IMR-90 (cell line): Measurements from ENCODE around the gene PIP4K2A. TPM values are rescaled to one million over a fixed set of nuclear protein-coding genes. Genes with fewer than 3 reads are reported as not detected.

ENCODE experiments used
- ATAC-seq: fragments of 200-7000 bp; cut with Tn5 transposase; 2 replicates; pipeline ENCODE4 v1.9.1; 2020; ENCODE audit warnings: low read depth, mild to moderate bottlenecking, moderate library complexity
- BruUV-seq: library from RNA; stranded (reverse); fragments of 400-500 nt; replicated peaks from 2 replicates; lab custom pipeline; 2021; lab: Mats Ljungman, UMichigan
- CTCF ChIA-PET: fragments of 300-600 bp; formaldehyde crosslinking; extraction: SDS; loops from one replicate; lab custom pipeline; 2021; ENCODE audit warnings: antibody characterized with exemption; lab: Yijun Ruan, JAX
- POLR2A ChIA-PET: fragments of 300-600 bp; sonication (Branson Sonifier 250); formaldehyde crosslinking; loops from one replicate; lab custom pipeline; 2022; ENCODE audit warnings: antibody characterized with exemption; ENCODE audit not compliant: unreplicated experiment; lab: Charles Lee
- DNase-seq: peaks from one replicate; pipeline ENCODE4 v3.0.0; 2013
- H2AFZ ChIP-seq: replicated peaks from 2 replicates; pipeline ENCODE3; 2013; ENCODE audit warnings: low read length, mild to moderate bottlenecking; ENCODE audit not compliant: poor library complexity
- H2AK5ac ChIP-seq: 2 replicates; pipeline ENCODE4 v1.6.1; 2013; ENCODE audit warnings: low read depth, low read length, inconsistent platforms
- H2AK9ac ChIP-seq: replicated peaks from 2 replicates; pipeline ENCODE3; 2013; ENCODE audit warnings: mild to moderate bottlenecking, low read depth, low read length, moderate library complexity; ENCODE audit not compliant: poor library complexity
- H2BK120ac ChIP-seq: 2 replicates; pipeline ENCODE4 v1.6.1; 2013; ENCODE audit warnings: low read depth, low read length, inconsistent platforms
- H2BK15ac ChIP-seq: 3 replicates; pipeline ENCODE4 v1.6.1; 2013; ENCODE audit warnings: low read depth, low read length, inconsistent platforms
- H2BK20ac ChIP-seq: 2 replicates; pipeline ENCODE4 v1.6.1; 2013; ENCODE audit warnings: low read depth, mild to moderate bottlenecking, inconsistent platforms, low read length, moderate library complexity
- H2BK5ac ChIP-seq: 2 replicates; pipeline ENCODE4 v1.6.1; 2013; ENCODE audit warnings: mild to moderate bottlenecking, low read depth, low read length, inconsistent platforms; ENCODE audit not compliant: poor library complexity, severe bottlenecking
- H3K14ac ChIP-seq: replicated peaks from 2 replicates; pipeline ENCODE4 v1.6.1; 2013; ENCODE audit warnings: low read depth, low read length, inconsistent platforms
- H3K18ac ChIP-seq: 2 replicates; pipeline ENCODE4 v1.6.1; 2013; ENCODE audit warnings: low read depth, low read length, control low read depth
- H3K23ac ChIP-seq: 2 replicates; pipeline ENCODE4 v1.6.1; 2013; ENCODE audit warnings: low read depth, low read length, inconsistent platforms
- H3K27ac ChIP-seq: 2 replicates; pipeline ENCODE4 v1.5.1; 2013; ENCODE audit warnings: mild to moderate bottlenecking, control low read depth, low read length; ENCODE audit not compliant: insufficient read depth
- H3K27me3 ChIP-seq: 2 replicates; pipeline ENCODE4 v1.6.1; 2013; ENCODE audit warnings: low read length; ENCODE audit not compliant: control insufficient read depth, insufficient read depth
- H3K36me3 ChIP-seq: 2 replicates; pipeline ENCODE4 v1.6.1; 2013; ENCODE audit warnings: low read length, mixed read lengths; ENCODE audit not compliant: control insufficient read depth, insufficient read depth
- H3K4ac ChIP-seq: 2 replicates; pipeline ENCODE4 v1.6.1; 2013; ENCODE audit warnings: low read depth, low read length, inconsistent platforms
- H3K4me1 ChIP-seq: 2 replicates; pipeline ENCODE4 v1.6.1; 2013; ENCODE audit warnings: low read length, mixed read lengths; ENCODE audit not compliant: control insufficient read depth, insufficient read depth
- H3K4me2 ChIP-seq: 2 replicates; pipeline ENCODE4 v1.6.1; 2013; ENCODE audit warnings: low read depth, mild to moderate bottlenecking, control low read depth, low read length, moderate library complexity
- H3K4me3 ChIP-seq: 2 replicates; pipeline ENCODE4 v1.5.1; 2013; ENCODE audit warnings: low read depth, mild to moderate bottlenecking, control low read depth, low read length, moderate library complexity; ENCODE audit not compliant: insufficient read depth
- H3K56ac ChIP-seq: 2 replicates; pipeline ENCODE4 v1.6.1; 2013; ENCODE audit warnings: low read length, inconsistent platforms; ENCODE audit not compliant: insufficient read depth; ENCODE audit errors: extremely low read depth
- H3K79me1 ChIP-seq, 2 experiments: 2 replicates each; pipeline ENCODE4 v1.6.1; 2013; ENCODE audit warnings: low read length in 2 of 2, inconsistent platforms in 1 of 2, low read depth in 1 of 2
- H3K9ac ChIP-seq: 2 replicates; pipeline ENCODE4 v1.6.1; 2013; ENCODE audit warnings: low read depth, low read length, control low read depth
- H3K9me1 ChIP-seq: 2 replicates; pipeline ENCODE4 v1.6.1; 2013; ENCODE audit warnings: low read length, inconsistent platforms; ENCODE audit not compliant: insufficient read depth
- H3K9me3 ChIP-seq: 2 replicates; pipeline ENCODE4 v1.6.1; 2013; ENCODE audit warnings: low read length; ENCODE audit not compliant: control insufficient read depth, insufficient read depth
- H4K20me1 ChIP-seq: 2 replicates; pipeline ENCODE4 v1.6.1; 2013; ENCODE audit warnings: low read length, inconsistent platforms; ENCODE audit not compliant: insufficient read depth
- H4K5ac ChIP-seq: 2 replicates; pipeline ENCODE4 v1.6.1; 2013; ENCODE audit warnings: mild to moderate bottlenecking, low read depth, low read length, control low read depth
- H4K8ac ChIP-seq, 2 experiments: 2 replicates each; pipeline ENCODE4 v1.6.1; 2013; ENCODE audit warnings: low read depth in 2 of 2, low read length in 2 of 2, control low read depth in 1 of 2, inconsistent platforms in 1 of 2
- H4K91ac ChIP-seq: 2 replicates; pipeline ENCODE4 v1.6.1; 2013; ENCODE audit warnings: low read depth, low read length, inconsistent platforms; ENCODE audit not compliant: insufficient read depth
- BHLHE40 ChIP-seq: fragments of 150-350 bp; IDR thresholded peaks from 2 replicates; pipeline ENCODE4 v1.6.1; 2016; ENCODE audit warnings: mild to moderate bottlenecking, low read depth, low read length
- CEBPB ChIP-seq: IDR thresholded peaks from 2 replicates; pipeline ENCODE4 v1.6.1; 2012; ENCODE audit warnings: low read depth, low read length, improper control_type of control experiment
- CHD1 ChIP-seq: IDR thresholded peaks from 2 replicates; pipeline ENCODE4 v1.6.1; 2012; ENCODE audit warnings: low read depth, low read length, improper control_type of control experiment
- FOS ChIP-seq: fragments of 150-350 bp; IDR thresholded peaks from 2 replicates; pipeline ENCODE4 v1.6.1; 2016; ENCODE audit warnings: low read depth, low read length
- MAFK ChIP-seq: IDR thresholded peaks from 2 replicates; pipeline ENCODE4 v1.6.1; 2012; ENCODE audit warnings: low read depth, low read length, improper control_type of control experiment
- MAZ ChIP-seq: IDR thresholded peaks from 2 replicates; pipeline ENCODE4 v1.6.1; 2012; ENCODE audit warnings: low read depth, mild to moderate bottlenecking, low read length, improper control_type of control experiment, moderate library complexity, borderline replicate concordance
- MXI1 ChIP-seq: IDR thresholded peaks from 2 replicates; pipeline ENCODE4 v1.6.1; 2012; ENCODE audit warnings: low read depth, mild to moderate bottlenecking, low read length, moderate library complexity, borderline replicate concordance
- NFE2L2 ChIP-seq: fragments of 150-350 bp; IDR thresholded peaks from 2 replicates; pipeline ENCODE4 v1.6.1; 2016; ENCODE audit warnings: low read depth, mild to moderate bottlenecking, low read length
- POLR2A ChIP-seq: IDR thresholded peaks from 2 replicates; pipeline ENCODE4 v1.6.1; 2012; ENCODE audit warnings: mild to moderate bottlenecking, low read depth, low read length
- RAD21 ChIP-seq: IDR thresholded peaks from 2 replicates; pipeline ENCODE4 v1.6.1; 2012; ENCODE audit warnings: low read length, improper control_type of control experiment
- RCOR1 ChIP-seq: IDR thresholded peaks from 2 replicates; pipeline ENCODE4 v1.6.1; 2012; ENCODE audit warnings: mild to moderate bottlenecking, low read length, improper control_type of control experiment; ENCODE audit not compliant: insufficient replicate concordance
- RFX5 ChIP-seq: IDR thresholded peaks from 2 replicates; pipeline ENCODE4 v1.8.0; 2012; ENCODE audit warnings: low read depth, mild to moderate bottlenecking, low read length, moderate library complexity
- SMC3 ChIP-seq: fragments of 150-350 bp; IDR thresholded peaks from 2 replicates; pipeline ENCODE4 v1.6.1; 2016; ENCODE audit warnings: low read depth, mild to moderate bottlenecking, antibody characterized with exemption, low read length, moderate library complexity
- WGBS, 2 experiments: methylation state at CpG; one replicate each; pipeline versions ENCODE4 v1.1.5 to v1.1.7; 2013; ENCODE audit warnings: missing lambda C conversion rate in 2 of 2; ENCODE audit not compliant: insufficient read length in 1 of 2; ENCODE audit errors: extremely low coverage in 2 of 2; 5-methylcytosine and 5-hydroxymethylcytosine counted together
- dilution Hi-C: fragments of 300-500 bp; cut with HindIII; formaldehyde crosslinking; loops from one replicate; pipeline ENCODE4 v1.14.3; 2018; ENCODE audit warnings: low sequenced_read_pairs; ENCODE audit not compliant: unreplicated experiment
- in situ Hi-C: fragments of 300-500 bp; cut with MboI; formaldehyde crosslinking; loops from 3 replicates; pipeline ENCODE4 v1.14.3; 2019; ENCODE audit warnings: low sequenced_read_pairs, inconsistent platforms, mixed read lengths
- intact Hi-C: fragments of 100-400 bp; cut with micrococcal nuclease; formaldehyde crosslinking; loops from 2 replicates; pipeline ENCODE4 v1.10.0; 2022
- polyA plus RNA-seq, 3 experiments: library from polyadenylated mRNA; depleted of rRNA; stranded (reverse); fragments of >200 nt; gene quantifications; 2 replicates each; pipeline ENCODE4 v1.2.3, GENCODE V29; 2012; ENCODE audit warnings: low replicate concordance in 1 of 3
- total RNA-seq: library from RNA; depleted of rRNA; stranded (reverse); fragments of >200 nt; gene quantifications from 2 replicates; pipeline ENCODE4 v1.2.3, GENCODE V29; 2012
- TF ChIP-seq, protein P1 (sequence below): fragments of 150-350 bp; IDR thresholded peaks from 2 replicates; pipeline ENCODE4 v1.6.1; 2016; ENCODE audit warnings: low read depth, mild to moderate bottlenecking, low read length, moderate library complexity, borderline replicate concordance
- TF ChIP-seq, protein P2 (sequence below): conservative IDR thresholded peaks from 2 replicates; pipeline ENCODE4 v1.5.1; 2012; ENCODE audit warnings: mild to moderate bottlenecking, low read depth, low read length, improper control_type of control experiment
- TF ChIP-seq, protein P3 (sequence below): fragments of 150-350 bp; IDR thresholded peaks from 2 replicates; pipeline ENCODE4 v1.6.1; 2017; ENCODE audit warnings: mild to moderate bottlenecking, antibody characterized with exemption, low read length, low read depth

The PIP4K2A gene
- total and polyA plus RNA-seq, 2 of the 4 experiments (the other 2 are of a cell fraction): 9.8 to 18.1 TPM

DNA sequence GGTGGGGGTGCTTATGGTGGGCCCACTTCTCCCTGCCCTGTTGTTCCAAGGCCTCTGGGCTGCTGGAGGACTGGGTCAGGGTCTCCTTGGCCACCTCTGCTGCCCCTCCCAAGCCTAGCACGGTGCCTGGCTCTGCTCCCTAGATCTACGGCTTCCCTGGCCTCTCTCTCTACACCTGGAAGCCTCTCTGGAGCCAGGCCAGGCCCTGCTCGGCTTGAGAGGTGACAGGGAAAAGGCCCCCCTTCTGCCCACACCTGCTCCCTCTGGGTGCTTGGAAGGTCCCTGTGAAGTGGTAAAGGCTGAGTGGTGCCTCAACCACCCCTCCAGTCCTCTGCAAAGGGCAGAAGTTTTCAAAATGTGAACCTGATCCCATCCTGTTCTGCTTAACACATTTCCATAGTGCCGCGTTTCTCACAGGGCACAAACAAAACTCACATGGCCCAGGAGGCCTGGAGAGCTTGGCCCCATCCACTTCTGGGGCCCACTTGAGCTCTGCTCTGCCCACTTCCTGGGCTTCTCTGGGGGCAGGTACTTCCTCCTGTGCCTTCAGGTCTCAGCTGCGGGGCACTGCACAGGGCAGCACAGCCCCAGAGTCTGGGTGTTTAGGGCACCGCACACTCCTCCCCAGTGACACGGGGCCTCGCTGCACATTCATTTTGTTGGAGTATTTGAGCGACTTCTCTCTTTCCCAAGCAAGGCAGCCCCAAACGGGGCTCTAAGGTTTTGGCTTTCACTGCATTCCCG is 169.9 kb downstream of the PIP4K2A start:
- ATAC-seq: no peak

More for the DNA sequence above, 169.9 kb downstream of the PIP4K2A start:
- no peak overlapping the region for H3K9ac ChIP-seq
- no peak overlapping the region for H3K23ac ChIP-seq
- H3K4me3 ChIP-seq: no peak overlapping the region
- H3K79me1 ChIP-seq: no peaks in the 10 kb centered on the region
- in situ Hi-C loops: no loop called here
- no peak overlapping the region for H2BK120ac ChIP-seq
- no peaks in the 10 kb centered on the region for H3K9me3 ChIP-seq
- H3K14ac ChIP-seq: no peak overlapping the region
- no peak overlapping the region for H2BK5ac ChIP-seq
- H2BK15ac ChIP-seq: no peak overlapping the region
- H3K56ac ChIP-seq: no peak overlapping the region
- H2AK9ac ChIP-seq: no peak overlapping the region
- 100% methylated on average over 2 of the region's 12 CpGs; no CpG with 5 or more reads in 1 of the 2 experiments for WGBS, 2 experiments
- BruUV-seq: no TSS peak
- H4K91ac ChIP-seq: no peak overlapping the region
- no peak overlapping the region for H2AK5ac ChIP-seq
- no peak overlapping the region for H3K18ac ChIP-seq
- no peak overlapping the region for H2BK20ac ChIP-seq
- peaks cover 33% of the 10 kb centered on the region for H3K36me3 ChIP-seq
- no peaks in the 10 kb centered on the region for H3K27me3 ChIP-seq
- no peak overlapping the region for H3K27ac ChIP-seq
- no peaks in the 10 kb centered on the region for H4K20me1 ChIP-seq
- intact Hi-C loops: no loop called here
- no peak overlapping the region for H4K5ac ChIP-seq
- no peak overlapping the region for H3K4ac ChIP-seq
- H4K8ac ChIP-seq: no peak overlapping the region
- no peak overlapping the region for H3K4me2 ChIP-seq
- no peaks in the 10 kb centered on the region for H3K4me1 ChIP-seq
- no peak overlapping the region for H2AFZ ChIP-seq
- H3K9me1 ChIP-seq: no peaks in the 10 kb centered on the region
- dilution Hi-C loops: no loop called here
- CTCF ChIA-PET: no interaction called here
- TF ChIP-seq FOS: no peak
- no peak for TF ChIP-seq RCOR1
- no peak for TF ChIP-seq MXI1
- no peak for TF ChIP-seq CEBPB
- TF ChIP-seq MAZ: no peak
- TF ChIP-seq NFE2L2: no peak
- TF ChIP-seq, protein P1, sequence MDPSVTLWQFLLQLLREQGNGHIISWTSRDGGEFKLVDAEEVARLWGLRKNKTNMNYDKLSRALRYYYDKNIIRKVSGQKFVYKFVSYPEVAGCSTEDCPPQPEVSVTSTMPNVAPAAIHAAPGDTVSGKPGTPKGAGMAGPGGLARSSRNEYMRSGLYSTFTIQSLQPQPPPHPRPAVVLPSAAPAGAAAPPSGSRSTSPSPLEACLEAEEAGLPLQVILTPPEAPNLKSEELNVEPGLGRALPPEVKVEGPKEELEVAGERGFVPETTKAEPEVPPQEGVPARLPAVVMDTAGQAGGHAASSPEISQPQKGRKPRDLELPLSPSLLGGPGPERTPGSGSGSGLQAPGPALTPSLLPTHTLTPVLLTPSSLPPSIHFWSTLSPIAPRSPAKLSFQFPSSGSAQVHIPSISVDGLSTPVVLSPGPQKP: no peak
- TF ChIP-seq CHD1: no peak
- no peak for TF ChIP-seq POLR2A
- TF ChIP-seq SMC3: no peak
- TF ChIP-seq, protein P2, sequence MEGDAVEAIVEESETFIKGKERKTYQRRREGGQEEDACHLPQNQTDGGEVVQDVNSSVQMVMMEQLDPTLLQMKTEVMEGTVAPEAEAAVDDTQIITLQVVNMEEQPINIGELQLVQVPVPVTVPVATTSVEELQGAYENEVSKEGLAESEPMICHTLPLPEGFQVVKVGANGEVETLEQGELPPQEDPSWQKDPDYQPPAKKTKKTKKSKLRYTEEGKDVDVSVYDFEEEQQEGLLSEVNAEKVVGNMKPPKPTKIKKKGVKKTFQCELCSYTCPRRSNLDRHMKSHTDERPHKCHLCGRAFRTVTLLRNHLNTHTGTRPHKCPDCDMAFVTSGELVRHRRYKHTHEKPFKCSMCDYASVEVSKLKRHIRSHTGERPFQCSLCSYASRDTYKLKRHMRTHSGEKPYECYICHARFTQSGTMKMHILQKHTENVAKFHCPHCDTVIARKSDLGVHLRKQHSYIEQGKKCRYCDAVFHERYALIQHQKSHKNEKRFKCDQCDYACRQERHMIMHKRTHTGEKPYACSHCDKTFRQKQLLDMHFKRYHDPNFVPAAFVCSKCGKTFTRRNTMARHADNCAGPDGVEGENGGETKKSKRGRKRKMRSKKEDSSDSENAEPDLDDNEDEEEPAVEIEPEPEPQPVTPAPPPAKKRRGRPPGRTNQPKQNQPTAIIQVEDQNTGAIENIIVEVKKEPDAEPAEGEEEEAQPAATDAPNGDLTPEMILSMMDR: no peak
- no peak for TF ChIP-seq RFX5
- no peak for TF ChIP-seq MAFK
- TF ChIP-seq, protein P3, sequence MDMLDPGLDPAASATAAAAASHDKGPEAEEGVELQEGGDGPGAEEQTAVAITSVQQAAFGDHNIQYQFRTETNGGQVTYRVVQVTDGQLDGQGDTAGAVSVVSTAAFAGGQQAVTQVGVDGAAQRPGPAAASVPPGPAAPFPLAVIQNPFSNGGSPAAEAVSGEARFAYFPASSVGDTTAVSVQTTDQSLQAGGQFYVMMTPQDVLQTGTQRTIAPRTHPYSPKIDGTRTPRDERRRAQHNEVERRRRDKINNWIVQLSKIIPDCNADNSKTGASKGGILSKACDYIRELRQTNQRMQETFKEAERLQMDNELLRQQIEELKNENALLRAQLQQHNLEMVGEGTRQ: no peak
- TF ChIP-seq RAD21: no peak
- no peak for TF ChIP-seq BHLHE40
- POLR2A ChIA-PET: no interaction called here
- no peak for DNase-seq
